Astrocyte (in vitro differentiated cells and primary cell): ENCODE measurements around the gene ALOX15. TPM values are rescaled to one million over a fixed set of nuclear protein-coding genes. Genes with fewer than 3 reads are reported as not detected.

Experiments used
- DNase-seq: peaks from one replicate; pipeline ENCODE4 v3.0.0-alpha.2; 2010; ENCODE audit warnings: low read depth
- FAIRE-seq: peaks from 2 replicates; lab custom pipeline; 2011; peaks lifted over from hg19 to GRCh38; lab: Jason Lieb, UNC
- H2AFZ ChIP-seq: 2 replicates; pipeline ENCODE4 v1.6.0; 2012; ENCODE audit warnings: low read depth, low read length, inconsistent platforms
- H3K27ac ChIP-seq: 2 replicates; pipeline ENCODE4 v1.5.1; 2011; ENCODE audit warnings: low read depth, low read length, inconsistent platforms
- H3K27me3 ChIP-seq: 2 replicates; pipeline ENCODE4 v1.6.0; 2011; ENCODE audit warnings: low read length, inconsistent platforms; ENCODE audit not compliant: insufficient read depth
- H3K36me3 ChIP-seq: 2 replicates; pipeline ENCODE4 v1.5.1; 2011; ENCODE audit warnings: low read length, inconsistent platforms; ENCODE audit not compliant: insufficient read depth
- H3K4me1 ChIP-seq: 2 replicates; pipeline ENCODE4 v1.5.1; 2011; ENCODE audit warnings: low read length, inconsistent platforms; ENCODE audit not compliant: insufficient read depth
- H3K4me2 ChIP-seq: 2 replicates; pipeline ENCODE4 v1.6.0; 2012; ENCODE audit warnings: low read length, inconsistent platforms
- H3K4me3 ChIP-seq: 2 replicates; pipeline ENCODE4 v1.5.1; 2011; ENCODE audit warnings: low read depth, mild to moderate bottlenecking, low read length, inconsistent platforms; ENCODE audit not compliant: insufficient read depth
- H3K79me2 ChIP-seq: 2 replicates; pipeline ENCODE4 v1.6.0; 2012; ENCODE audit warnings: mild to moderate bottlenecking, low read length, inconsistent platforms; ENCODE audit not compliant: insufficient read depth
- H3K9ac ChIP-seq: 2 replicates; pipeline ENCODE4 v1.6.0; 2012; ENCODE audit warnings: mild to moderate bottlenecking, low read length, inconsistent platforms
- H3K9me3 ChIP-seq: 2 replicates; pipeline ENCODE4 v1.5.1; 2012; ENCODE audit warnings: low read depth, mild to moderate bottlenecking, low read length, inconsistent platforms; ENCODE audit not compliant: insufficient read depth
- H4K20me1 ChIP-seq: 2 replicates; pipeline ENCODE4 v1.6.0; 2012; ENCODE audit warnings: low read length, inconsistent platforms; ENCODE audit not compliant: insufficient read depth
- H3K27ac Mint-ChIP-seq: one replicate; pipeline ENCODE4 v1.8.0; 2021; ENCODE audit warnings: mild to moderate bottlenecking, mixed read lengths; ENCODE audit not compliant: unreplicated experiment
- H3K27me3 Mint-ChIP-seq: one replicate; pipeline ENCODE4 v1.8.0; 2021; ENCODE audit warnings: low read depth, mixed read lengths; ENCODE audit not compliant: unreplicated experiment
- H3K36me3 Mint-ChIP-seq: one replicate; pipeline ENCODE4 v1.8.0; 2021; ENCODE audit warnings: low read depth, mixed read lengths; ENCODE audit not compliant: unreplicated experiment
- H3K4me1 Mint-ChIP-seq: one replicate; pipeline ENCODE4 v1.8.0; 2021; ENCODE audit warnings: low read depth, mixed read lengths; ENCODE audit not compliant: unreplicated experiment
- H3K4me3 Mint-ChIP-seq: one replicate; pipeline ENCODE4 v1.8.0; 2021; ENCODE audit warnings: mild to moderate bottlenecking, moderate library complexity, mixed read lengths; ENCODE audit not compliant: unreplicated experiment
- H3K9me3 Mint-ChIP-seq: one replicate; pipeline ENCODE4 v1.8.0; 2021; ENCODE audit warnings: mild to moderate bottlenecking, mixed read lengths; ENCODE audit not compliant: unreplicated experiment
- CTCF ChIP-seq: IDR thresholded peaks from 2 replicates; pipeline ENCODE4 v1.5.1; 2011; ENCODE audit warnings: low read depth, mild to moderate bottlenecking, inconsistent platforms, low read length, moderate library complexity; ENCODE audit not compliant: insufficient read depth
- EZH2 ChIP-seq: IDR thresholded peaks from 2 replicates; pipeline ENCODE4 v1.6.1; 2012; ENCODE audit warnings: mild to moderate bottlenecking, low read length, inconsistent platforms; ENCODE audit not compliant: insufficient read depth
- total RNA-seq: library from RNA; stranded (reverse); gene quantifications from 2 replicates; pipeline ENCODE4 v1.2.1, GENCODE V29; 2021

ALOX15 gene
- total RNA-seq, 1 donor from 2014 or later = 0.07 TPM

GRCh38 chr17:4623249-4623648 is 18.2 kb downstream of the ALOX15 start:
- Histone ChIP-seq H3K9me3 (no peaks in the 10 kb centered on the region), H3K27ac (no peak overlapping the region), H3K79me2 (no peaks in the 10 kb centered on the region), H3K36me3 (no peaks in the 10 kb centered on the region), H3K9ac (no peak overlapping the region), H4K20me1 (no peaks in the 10 kb centered on the region), H3K4me2 (no peak overlapping the region), H3K4me1 (no peaks in the 10 kb centered on the region), H3K27me3 (peaks cover 14% of the 10 kb centered on the region), H2AFZ (no peak overlapping the region), H3K4me3 (no peak overlapping the region)
- TF ChIP-seq CTCF = no peak
- peaks cover 8% of the 10 kb centered on the region for H3K4me1 Mint-ChIP-seq
- no peak overlapping the region for H3K4me3 Mint-ChIP-seq
- FAIRE-seq (no peak), DNase-seq (peak; percentile 59)
- peaks cover 17% of the 10 kb centered on the region for H3K27me3 Mint-ChIP-seq
- no peaks in the 10 kb centered on the region for H3K36me3 Mint-ChIP-seq
- peaks cover 2% of the 10 kb centered on the region for H3K9me3 Mint-ChIP-seq
- H3K27ac Mint-ChIP-seq = no peak overlapping the region

GRCh38 chr17:4622375-4622774 is 19.1 kb downstream of the ALOX15 start:
- no peak overlapping the region for H3K4me3 ChIP-seq
- Mint-ChIP-seq H3K4me1 (peaks cover 12% of the 10 kb centered on the region), H3K36me3 (no peaks in the 10 kb centered on the region), H3K9me3 (peaks cover 2% of the 10 kb centered on the region), H3K4me3 (no peak overlapping the region), H3K27ac (no peak overlapping the region), H3K27me3 (peaks cover 16% of the 10 kb centered on the region)
- H3K79me2 ChIP-seq = no peaks in the 10 kb centered on the region
- no peak overlapping the region for H3K9ac ChIP-seq
- no peak for TF ChIP-seq CTCF
- no peak for TF ChIP-seq EZH2
- no peak overlapping the region for H2AFZ ChIP-seq
- H3K9me3 ChIP-seq = no peaks in the 10 kb centered on the region
- H3K4me1 ChIP-seq = no peaks in the 10 kb centered on the region
- no peaks in the 10 kb centered on the region for H3K36me3 ChIP-seq
- FAIRE-seq = no peak
- no peaks in the 10 kb centered on the region for H4K20me1 ChIP-seq
- no peak overlapping the region for H3K27ac ChIP-seq
- H3K27me3 ChIP-seq = peaks cover 14% of the 10 kb centered on the region
- H3K4me2 ChIP-seq = no peak overlapping the region
- DNase-seq = no peak

- H3K9me3 ChIP-seq = no peaks in the 10 kb centered on the region
- TF ChIP-seq EZH2 (no peak), CTCF (no peak)
- H3K27me3 Mint-ChIP-seq = peaks cover 15% of the 10 kb centered on the region
- no peak overlapping the region for H3K27ac Mint-ChIP-seq
- H3K36me3 Mint-ChIP-seq = no peaks in the 10 kb centered on the region
- DNase-seq = no peak
- H3K4me2 ChIP-seq = no peak overlapping the region
- no peak for FAIRE-seq
- peaks cover 2% of the 10 kb centered on the region for H3K9me3 Mint-ChIP-seq
- H3K79me2 ChIP-seq = no peaks in the 10 kb centered on the region
- H3K4me3 ChIP-seq = no peak overlapping the region
- H4K20me1 ChIP-seq = no peaks in the 10 kb centered on the region
- H2AFZ ChIP-seq = no peak overlapping the region
- H3K9ac ChIP-seq = no peak overlapping the region
- peaks cover 12% of the 10 kb centered on the region for H3K4me1 Mint-ChIP-seq
- peaks cover 19% of the 10 kb centered on the region for H3K27me3 ChIP-seq
- no peaks in the 10 kb centered on the region for H3K4me1 ChIP-seq
- H3K4me3 Mint-ChIP-seq = no peak overlapping the region
- H3K36me3 ChIP-seq = no peaks in the 10 kb centered on the region
- no peak overlapping the region for H3K27ac ChIP-seq
These were observed 20.9 kb downstream of the ALOX15 start for GRCh38 chr17:4620531-4621101.
